Tibial nerve (tissue), 4 donors: ENCODE results near the gene GABBR2. TPM values are rescaled to one million over a fixed set of nuclear protein-coding genes. Genes with fewer than 3 reads are reported as not detected.

Source experiments
- DNase-seq, 2 donors: peaks; one replicate each; pipeline ENCODE4 v3.0.0-alpha.2; 2019; ENCODE audit warnings: low spot score in 2 of 2
- H3K27ac ChIP-seq, 4 donors: fragments of 200-600 bp; sonication (generic) in 3 of 4; one replicate each; pipeline ENCODE4 v1.5.1; 2017 to 2019; ENCODE audit warnings: mild to moderate bottlenecking in 1 of 4
- H3K27me3 ChIP-seq, 2 donors: fragments of 200-600 bp; sonication (generic) in 1 of 2; one replicate each; pipeline versions ENCODE4 v1.5.1 to v1.6.0; 2017 to 2019
- H3K36me3 ChIP-seq, 3 donors: fragments of 200-600 bp; sonication (generic); one replicate each; pipeline ENCODE4 v1.5.1; 2018 to 2019
- H3K4me1 ChIP-seq, 4 donors: fragments of 200-600 bp; sonication (generic) in 3 of 4; one replicate each; pipeline ENCODE4 v1.5.1; 2017 to 2019
- H3K4me3 ChIP-seq, 4 donors: fragments of 200-600 bp; sonication (generic) in 3 of 4; one replicate each; pipeline ENCODE4 v1.5.1; 2017 to 2019; ENCODE audit warnings: mild to moderate bottlenecking in 1 of 4, moderate library complexity in 1 of 4
- H3K9me3 ChIP-seq, 4 donors: fragments of 200-600 bp; sonication (generic) in 3 of 4; one replicate each; pipeline ENCODE4 v1.5.1; 2017 to 2019
- EP300 ChIP-seq, 2 donors: sonication (generic); formaldehyde crosslinking; IDR thresholded peaks; one replicate each; pipeline ENCODE4 v1.6.1; 2017; ENCODE audit warnings: antibody characterized with exemption in 2 of 2, mild to moderate bottlenecking in 1 of 2
- POLR2A ChIP-seq, 2 donors: fragments of 450-650 bp; IDR thresholded peaks; one replicate each; pipeline ENCODE4 v1.6.1; 2017; ENCODE audit warnings: antibody characterized with exemption in 2 of 2, mild to moderate bottlenecking in 2 of 2, moderate library complexity in 2 of 2
- WGBS, 2 donors: methylation state at CpG; one replicate each; pipeline ENCODE4 v1.1.5; 2018; 5-methylcytosine and 5-hydroxymethylcytosine counted together
- total RNA-seq, 4 donors: library from RNA; depleted of rRNA; stranded (reverse); fragments of >200 nt; gene quantifications; one replicate each; pipeline ENCODE4 v1.1.0, GENCODE V29; 2016
- TF ChIP-seq, protein P1 (sequence below), 5 experiments: fragments of 200-600 bp in 3 of 5; fragments of 450-650 bp in 2 of 5; sonication (generic) in 3 of 5; IDR thresholded peaks; one replicate each; pipeline ENCODE4 v1.5.1; 2016 to 2019; ENCODE audit warnings: antibody characterized with exemption in 5 of 5, mild to moderate bottlenecking in 3 of 5, moderate library complexity in 2 of 5

GABBR2 gene
- total RNA-seq, 4 donors from 2014 or later, result 0.20 to 0.22 TPM; not detected in 2

DNA sequence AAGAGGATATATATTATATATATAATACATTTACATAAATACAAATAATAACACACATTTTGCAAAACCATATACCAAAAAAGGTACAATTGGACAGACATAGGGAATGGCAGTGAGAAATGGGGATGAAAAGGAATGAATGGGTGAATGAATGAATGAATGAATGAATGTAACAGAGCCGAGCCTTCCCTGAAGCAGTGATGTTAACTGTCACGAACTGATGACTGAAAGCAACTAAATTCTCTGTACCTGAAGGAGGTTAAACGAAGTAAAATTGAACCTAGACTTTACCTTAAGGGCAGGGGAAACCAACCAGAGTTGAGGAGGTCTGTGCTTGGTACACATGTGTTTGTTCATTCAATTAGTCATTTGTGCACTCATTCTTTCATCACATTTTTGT is 283.7 kb downstream of the GABBR2 start:
- no peaks in the 10 kb centered on the region for H3K9me3 ChIP-seq
- no peaks in the 10 kb centered on the region for H3K27me3 ChIP-seq
- DNase-seq, result no peak
- no peak for TF ChIP-seq EP300 (IDR thresholded peaks at IDR 0.05)
- TF ChIP-seq, protein P1, sequence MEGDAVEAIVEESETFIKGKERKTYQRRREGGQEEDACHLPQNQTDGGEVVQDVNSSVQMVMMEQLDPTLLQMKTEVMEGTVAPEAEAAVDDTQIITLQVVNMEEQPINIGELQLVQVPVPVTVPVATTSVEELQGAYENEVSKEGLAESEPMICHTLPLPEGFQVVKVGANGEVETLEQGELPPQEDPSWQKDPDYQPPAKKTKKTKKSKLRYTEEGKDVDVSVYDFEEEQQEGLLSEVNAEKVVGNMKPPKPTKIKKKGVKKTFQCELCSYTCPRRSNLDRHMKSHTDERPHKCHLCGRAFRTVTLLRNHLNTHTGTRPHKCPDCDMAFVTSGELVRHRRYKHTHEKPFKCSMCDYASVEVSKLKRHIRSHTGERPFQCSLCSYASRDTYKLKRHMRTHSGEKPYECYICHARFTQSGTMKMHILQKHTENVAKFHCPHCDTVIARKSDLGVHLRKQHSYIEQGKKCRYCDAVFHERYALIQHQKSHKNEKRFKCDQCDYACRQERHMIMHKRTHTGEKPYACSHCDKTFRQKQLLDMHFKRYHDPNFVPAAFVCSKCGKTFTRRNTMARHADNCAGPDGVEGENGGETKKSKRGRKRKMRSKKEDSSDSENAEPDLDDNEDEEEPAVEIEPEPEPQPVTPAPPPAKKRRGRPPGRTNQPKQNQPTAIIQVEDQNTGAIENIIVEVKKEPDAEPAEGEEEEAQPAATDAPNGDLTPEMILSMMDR (IDR thresholded peaks at IDR 0.05), result no peak
- TF ChIP-seq POLR2A (IDR thresholded peaks at IDR 0.05), result no peak
- no peak overlapping the region for H3K4me3 ChIP-seq
- no peaks in the 10 kb centered on the region for H3K36me3 ChIP-seq
- no peak overlapping the region for H3K27ac ChIP-seq
- 73% methylated on average over 3 of the region's 3 CpGs for WGBS, 2 donors
- peaks cover 0 to 9% (median 0%) of the 10 kb centered on the region in 4 donors for H3K4me1 ChIP-seq

GRCh38 chr9:98419260-98419603 is 289.5 kb downstream of the GABBR2 start:
- WGBS, 2 donors, result 57 to 67% methylated on average over 5 of the region's 5 CpGs

GRCh38 chr9:98418578-98419259 is 290.0 kb downstream of the GABBR2 start:
- TF ChIP-seq, protein P1 (IDR thresholded peaks at IDR 0.05), result no peak
- TF ChIP-seq EP300 (IDR thresholded peaks at IDR 0.05) (no peak), POLR2A (IDR thresholded peaks at IDR 0.05) (no peak)
- no peaks in the 10 kb centered on the region for H3K27me3 ChIP-seq
- no peak for DNase-seq
- no peaks in the 10 kb centered on the region for H3K4me1 ChIP-seq
- peaks cover 0 to 12% (median 0%) of the 10 kb centered on the region in 4 donors for H3K9me3 ChIP-seq
- 81 to 86% methylated on average over 8 of the region's 8 CpGs for WGBS, 2 donors
- no peaks in the 10 kb centered on the region for H3K36me3 ChIP-seq
- no peak overlapping the region for H3K27ac ChIP-seq
- H3K4me3 ChIP-seq, result no peak overlapping the region

More at GRCh38 chr9:98419260-98419603, 289.5 kb downstream of the GABBR2 start:
- Histone ChIP-seq H3K4me1 (no peaks in the 10 kb centered on the region), H3K4me3 (no peak overlapping the region), H3K9me3 (peaks cover 0 to 12% (median 0%) of the 10 kb centered on the region in 4 donors), H3K36me3 (no peaks in the 10 kb centered on the region), H3K27ac (no peak overlapping the region), H3K27me3 (no peaks in the 10 kb centered on the region)
- TF ChIP-seq, protein P1 (IDR thresholded peaks at IDR 0.05), result no peak
- TF ChIP-seq EP300 (IDR thresholded peaks at IDR 0.05) (no peak), POLR2A (IDR thresholded peaks at IDR 0.05) (no peak)
- no peak for DNase-seq

GRCh38 chr9:98416294-98417248 is 292.2 kb downstream of the GABBR2 start:
- WGBS, 2 donors, result 69 to 73% methylated on average over 10 of the region's 10 CpGs
- H3K9me3 ChIP-seq, result peaks cover 0 to 12% (median 0%) of the 10 kb centered on the region in 4 donors
- TF ChIP-seq, protein P1 (IDR thresholded peaks at IDR 0.05), result no peak
- no peak overlapping the region for H3K4me3 ChIP-seq
- H3K27me3 ChIP-seq, result no peaks in the 10 kb centered on the region
- no peak for DNase-seq
- no peaks in the 10 kb centered on the region for H3K36me3 ChIP-seq
- no peak overlapping the region for H3K27ac ChIP-seq
- no peaks in the 10 kb centered on the region for H3K4me1 ChIP-seq

DNA sequence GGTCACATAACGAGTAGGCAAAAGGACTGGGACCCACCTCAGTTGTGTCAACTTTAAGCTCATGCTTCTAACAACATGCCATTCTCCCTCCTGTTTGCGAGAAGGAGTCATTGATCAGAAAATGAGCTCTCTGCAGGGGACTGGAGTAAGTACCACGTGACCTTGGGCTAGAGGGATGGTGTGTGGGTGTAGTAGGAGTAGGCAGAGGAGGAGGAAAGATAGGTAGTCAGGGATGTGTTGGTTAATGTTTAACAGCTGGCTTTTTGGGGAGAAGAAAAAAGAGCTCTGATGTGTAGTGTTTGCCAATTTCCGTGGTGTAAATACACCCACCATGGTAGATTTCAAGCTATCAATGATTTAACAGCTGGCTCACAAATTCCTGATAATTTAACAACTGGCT is 293.0 kb downstream of the GABBR2 start:
- Histone ChIP-seq H3K4me3 (no peak overlapping the region), H3K4me1 (no peaks in the 10 kb centered on the region), H3K9me3 (peaks cover 0 to 12% (median 0%) of the 10 kb centered on the region in 4 donors), H3K36me3 (no peaks in the 10 kb centered on the region), H3K27me3 (no peaks in the 10 kb centered on the region), H3K27ac (no peak overlapping the region)
- no peak for DNase-seq
- 51 to 52% methylated on average over 4 of the region's 4 CpGs for WGBS, 2 donors
- TF ChIP-seq EP300 (IDR thresholded peaks at IDR 0.05) (no peak), POLR2A (IDR thresholded peaks at IDR 0.05) (no peak)
- TF ChIP-seq, protein P1 (IDR thresholded peaks at IDR 0.05), result no peak
